Measurements from ENCODE around the gene S100G.

Gene S100G

DNA sequence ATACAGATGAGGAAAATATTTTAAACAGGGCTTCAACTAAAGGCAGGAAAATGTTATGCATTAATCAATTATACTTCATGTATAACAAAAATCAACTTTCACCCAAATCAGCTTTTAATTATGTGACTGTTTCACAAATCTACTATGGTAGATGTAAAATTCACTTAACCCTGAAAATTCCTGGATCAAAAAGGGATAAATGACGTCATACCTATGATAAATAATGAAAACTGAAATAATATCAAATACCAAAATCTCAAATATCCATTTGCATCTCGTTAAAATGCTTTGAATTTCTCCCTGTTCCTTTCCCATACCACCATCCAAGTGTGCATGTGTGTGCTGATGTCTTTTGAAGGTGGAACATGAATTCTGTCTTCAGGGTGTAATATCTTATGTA, 11.5 kb downstream of the S100G start:
- Mint-ChIP-seq H3K4me3 (no peak overlapping the region), H3K4me1 (ENCODE audit: low read depth in 2 of 2) (no peaks in the 10 kb centered on the region), H3K9me3 (no peaks in the 10 kb centered on the region), H3K27me3 (no peaks in the 10 kb centered on the region), H3K27ac (no peak overlapping the region), H3K36me3 (ENCODE audit: insufficient read depth) (no peaks in the 10 kb centered on the region)
- DNase-seq (no peak), ATAC-seq (replicated peaks) (no peak)

- H3K27me3 Mint-ChIP-seq: no peaks in the 10 kb centered on the region
- no peak overlapping the region for H3K27ac Mint-ChIP-seq
- peaks cover 3% of the 10 kb centered on the region for H3K36me3 Mint-ChIP-seq (ENCODE audit: insufficient read depth)
- no peaks in the 10 kb centered on the region for H3K9me3 Mint-ChIP-seq
- no peaks in the 10 kb centered on the region for H3K4me1 Mint-ChIP-seq (ENCODE audit: low read depth in 2 of 2)
- H3K4me3 Mint-ChIP-seq: no peak overlapping the region
- no peak for DNase-seq
- ATAC-seq (replicated peaks): no peak
These were observed 12.4 kb downstream of the S100G start for GRCh38 chrX:16662402-16662801.

GRCh38 chrX:16664074-16664473, 14.1 kb downstream of the S100G start:
- H3K27ac Mint-ChIP-seq: no peak overlapping the region
- H3K9me3 Mint-ChIP-seq: no peaks in the 10 kb centered on the region
- no peak for DNase-seq
- H3K36me3 Mint-ChIP-seq (ENCODE audit: insufficient read depth): peaks cover 7% of the 10 kb centered on the region
- ATAC-seq (replicated peaks): no peak
- no peaks in the 10 kb centered on the region for H3K4me1 Mint-ChIP-seq (ENCODE audit: low read depth in 2 of 2)
- H3K4me3 Mint-ChIP-seq: no peak overlapping the region
- no peaks in the 10 kb centered on the region for H3K27me3 Mint-ChIP-seq

GRCh38 chrX:16664626-16665025, 14.7 kb downstream of the S100G start:
- H3K27me3 Mint-ChIP-seq: no peaks in the 10 kb centered on the region
- ATAC-seq (replicated peaks): no peak
- no peaks in the 10 kb centered on the region for H3K4me1 Mint-ChIP-seq (ENCODE audit: low read depth in 2 of 2)
- no peaks in the 10 kb centered on the region for H3K9me3 Mint-ChIP-seq
- no peak overlapping the region for H3K27ac Mint-ChIP-seq
- peaks cover 7% of the 10 kb centered on the region for H3K36me3 Mint-ChIP-seq (ENCODE audit: insufficient read depth)
- no peak for DNase-seq
- H3K4me3 Mint-ChIP-seq: no peak overlapping the region

DNA sequence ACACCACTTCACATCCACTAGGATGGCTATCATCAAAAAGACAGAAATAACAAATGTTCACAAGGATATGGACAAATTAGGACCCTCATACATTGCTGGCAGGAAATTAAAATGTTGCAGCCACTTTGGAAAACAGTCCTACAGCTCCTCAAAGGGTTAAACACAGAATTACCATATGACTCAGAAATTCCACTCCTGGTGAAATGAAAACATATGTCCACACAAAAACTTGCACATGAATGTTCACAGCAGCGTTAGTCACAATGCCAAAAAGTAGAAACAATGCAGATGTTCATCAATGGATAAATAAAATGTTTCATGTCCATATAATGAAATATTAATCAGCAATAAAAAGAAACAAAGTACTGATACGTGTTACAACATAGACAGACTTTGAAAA, 15.1 kb downstream of the S100G start:
- H3K9me3 Mint-ChIP-seq: no peaks in the 10 kb centered on the region
- H3K27me3 Mint-ChIP-seq: no peaks in the 10 kb centered on the region
- H3K27ac Mint-ChIP-seq: no peak overlapping the region
- no peak overlapping the region for H3K4me3 Mint-ChIP-seq
- no peaks in the 10 kb centered on the region for H3K4me1 Mint-ChIP-seq (ENCODE audit: low read depth in 2 of 2)
- DNase-seq (no peak), ATAC-seq (replicated peaks) (no peak)
- H3K36me3 Mint-ChIP-seq (ENCODE audit: insufficient read depth): peaks cover 7% of the 10 kb centered on the region

GRCh38 chrX:16666541-16666940, 16.6 kb downstream of the S100G start:
- no peak for ATAC-seq (replicated peaks)
- no peaks in the 10 kb centered on the region for H3K9me3 Mint-ChIP-seq
- DNase-seq: no peak
- H3K27me3 Mint-ChIP-seq: no peaks in the 10 kb centered on the region
- H3K4me3 Mint-ChIP-seq: no peak overlapping the region
- H3K4me1 Mint-ChIP-seq (ENCODE audit: low read depth in 2 of 2): no peaks in the 10 kb centered on the region
- peaks cover 7% of the 10 kb centered on the region for H3K36me3 Mint-ChIP-seq (ENCODE audit: insufficient read depth)
- no peak overlapping the region for H3K27ac Mint-ChIP-seq

DNA sequence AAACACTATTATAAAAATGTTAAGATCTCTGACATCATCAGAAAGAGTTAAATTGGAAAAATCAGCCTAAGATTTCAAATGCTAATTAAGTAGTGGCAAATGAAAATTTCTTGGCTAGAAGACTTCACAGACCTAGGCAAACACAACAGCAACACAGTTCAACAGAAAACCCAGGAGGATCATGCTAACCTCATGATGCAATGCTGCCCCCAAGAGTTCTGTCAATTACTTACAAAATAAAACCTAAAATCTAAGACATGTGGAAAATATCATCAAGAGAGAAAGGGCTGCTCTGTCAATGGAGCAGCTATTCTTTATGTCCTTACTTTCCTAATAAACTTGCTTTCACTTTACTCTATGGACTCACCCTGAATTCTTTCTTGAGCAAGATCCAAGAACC, 21.0 kb downstream of the S100G start:
- no peak for ATAC-seq (replicated peaks)
- DNase-seq: no peak
- no peak overlapping the region for H3K4me3 Mint-ChIP-seq
- H3K9me3 Mint-ChIP-seq: no peaks in the 10 kb centered on the region
- H3K36me3 Mint-ChIP-seq (ENCODE audit: insufficient read depth): peaks cover 12% of the 10 kb centered on the region
- no peak overlapping the region for H3K27ac Mint-ChIP-seq
- no peaks in the 10 kb centered on the region for H3K4me1 Mint-ChIP-seq (ENCODE audit: low read depth in 2 of 2)
- H3K27me3 Mint-ChIP-seq: no peaks in the 10 kb centered on the region

DNA sequence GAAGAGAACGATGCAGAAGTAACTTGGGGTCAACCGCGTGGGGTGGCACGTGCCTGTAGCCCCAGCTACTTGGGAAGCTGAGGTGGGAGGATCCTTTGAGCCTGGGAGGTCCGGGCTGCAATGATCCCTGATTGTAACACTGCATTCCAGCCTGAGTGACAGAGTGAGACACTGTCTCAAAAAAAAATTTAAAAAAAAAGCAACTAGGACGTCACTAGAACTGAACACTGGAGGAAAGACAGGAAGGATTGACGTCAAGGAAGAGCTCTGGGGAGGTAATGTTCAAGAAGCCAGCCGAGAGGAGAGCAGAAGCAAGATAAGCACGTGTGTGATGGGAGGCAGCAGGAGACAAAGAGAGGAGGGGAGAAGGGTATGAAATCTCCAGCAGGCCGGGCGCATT, 28.7 kb downstream of the S100G start:
- DNase-seq: no peak
- no peak overlapping the region for H3K4me3 Mint-ChIP-seq
- H3K9me3 Mint-ChIP-seq: no peaks in the 10 kb centered on the region
- no peaks in the 10 kb centered on the region for H3K4me1 Mint-ChIP-seq (ENCODE audit: low read depth in 2 of 2)
- H3K36me3 Mint-ChIP-seq (ENCODE audit: insufficient read depth): peaks cover 9% of the 10 kb centered on the region
- H3K27ac Mint-ChIP-seq: peak overlapping the region in 1 of 2 donors; percentile 54
- no peak for ATAC-seq (replicated peaks)
- H3K27me3 Mint-ChIP-seq: no peaks in the 10 kb centered on the region

DNA sequence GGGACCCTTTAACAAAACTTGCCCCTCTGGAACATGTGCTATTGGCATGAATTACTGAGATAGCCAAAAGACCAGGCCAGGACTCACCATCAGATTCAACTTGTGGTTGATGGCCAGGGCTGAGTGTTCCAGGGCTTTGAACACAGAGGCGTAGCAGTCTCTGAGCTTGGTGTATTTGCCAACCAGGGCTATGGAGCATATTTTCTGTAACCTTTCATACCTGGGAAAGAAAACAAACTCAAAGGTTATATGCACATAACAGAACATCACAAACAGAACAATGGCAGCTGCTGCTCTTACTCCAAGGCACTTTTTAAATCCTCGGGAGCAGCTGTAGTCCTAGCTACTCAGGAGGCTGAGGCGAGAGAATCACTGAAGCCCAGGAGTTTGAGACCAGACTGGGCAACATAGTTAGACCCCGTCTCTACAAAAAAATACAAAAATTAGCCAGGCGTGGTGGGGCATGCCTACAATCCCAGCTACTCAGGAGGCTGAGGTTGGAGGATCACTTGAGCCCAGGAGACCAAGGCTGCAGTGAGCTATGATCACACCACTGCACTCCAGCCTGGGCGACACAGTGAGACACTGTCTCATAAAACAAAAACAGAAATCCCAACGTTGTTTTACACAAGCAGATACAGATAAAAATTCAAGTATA, 33.2 kb downstream of the S100G start:
- no peaks in the 10 kb centered on the region for H3K4me1 Mint-ChIP-seq (ENCODE audit: low read depth in 2 of 2)
- no peaks in the 10 kb centered on the region for H3K27me3 Mint-ChIP-seq
- H3K27ac Mint-ChIP-seq: no peak overlapping the region
- peaks cover 11% of the 10 kb centered on the region for H3K36me3 Mint-ChIP-seq (ENCODE audit: insufficient read depth)
- ATAC-seq (replicated peaks) (no peak), DNase-seq (no peak)
- H3K9me3 Mint-ChIP-seq: no peaks in the 10 kb centered on the region
- H3K4me3 Mint-ChIP-seq: no peak overlapping the region

DNA sequence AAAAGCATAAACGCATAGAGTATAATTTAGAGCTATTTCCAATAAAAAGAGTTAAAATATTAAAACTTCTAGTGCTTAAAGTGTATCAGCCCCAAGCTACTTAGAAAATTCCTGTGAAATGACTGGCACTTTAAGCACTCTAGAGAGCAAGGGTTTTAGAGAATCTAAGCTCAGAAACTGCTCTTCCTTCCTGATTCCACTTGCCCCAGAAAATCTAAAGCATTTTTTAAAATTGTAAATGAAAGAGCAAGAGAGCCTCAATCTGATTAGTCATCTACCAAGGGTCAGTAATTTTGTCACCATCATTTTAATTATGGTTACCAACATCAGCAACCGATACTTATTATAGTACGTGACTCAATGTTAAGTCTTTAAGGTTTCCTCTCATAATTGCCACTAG, 37.6 kb downstream of the S100G start:
- ATAC-seq (replicated peaks) (no peak), DNase-seq (no peak)
- Mint-ChIP-seq H3K36me3 (ENCODE audit: insufficient read depth) (peaks cover 8% of the 10 kb centered on the region), H3K27me3 (no peaks in the 10 kb centered on the region), H3K4me3 (no peak overlapping the region), H3K27ac (no peak overlapping the region), H3K4me1 (ENCODE audit: low read depth in 2 of 2) (no peaks in the 10 kb centered on the region), H3K9me3 (no peaks in the 10 kb centered on the region)

DNA sequence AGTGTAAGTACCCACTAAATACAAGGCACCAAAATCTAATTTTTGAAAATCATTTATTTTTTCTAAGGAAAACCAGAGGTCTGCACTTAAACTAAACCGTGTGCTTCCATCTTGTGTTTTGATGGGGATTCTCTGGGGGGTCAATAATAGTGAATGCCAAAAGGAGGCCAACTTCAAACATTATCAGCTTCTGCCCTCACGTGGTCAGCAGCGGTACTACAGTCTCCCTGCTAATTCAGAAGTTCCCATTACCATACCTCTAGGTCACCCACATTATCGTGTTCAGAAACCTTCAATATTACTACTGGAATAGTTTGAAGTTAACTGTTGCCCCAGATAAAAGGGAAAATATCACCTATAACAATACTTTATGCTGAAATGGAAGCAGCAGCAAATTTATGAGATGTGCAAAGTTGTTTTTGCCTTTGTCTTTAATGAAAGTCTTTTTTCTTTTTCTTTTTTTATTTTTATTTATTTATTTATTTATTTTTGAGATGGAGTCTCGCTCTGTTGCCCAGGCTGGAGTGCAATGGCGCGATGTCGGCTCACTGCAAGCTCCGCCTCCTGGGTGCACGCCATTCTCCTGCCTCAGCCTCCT, 45.2 kb downstream of the S100G start:
- Mint-ChIP-seq H3K27ac (no peak overlapping the region), H3K9me3 (no peaks in the 10 kb centered on the region), H3K36me3 (ENCODE audit: insufficient read depth) (peaks cover 5% of the 10 kb centered on the region), H3K4me3 (no peak overlapping the region), H3K4me1 (ENCODE audit: low read depth in 2 of 2) (no peaks in the 10 kb centered on the region), H3K27me3 (no peaks in the 10 kb centered on the region)
- DNase-seq (peak; percentile 42 to 52 (median 45)), ATAC-seq (replicated peaks) (peak; percentile 64)

- H3K4me3 Mint-ChIP-seq: no peak overlapping the region
- H3K9me3 Mint-ChIP-seq: no peaks in the 10 kb centered on the region
- peaks cover 5% of the 10 kb centered on the region for H3K36me3 Mint-ChIP-seq (ENCODE audit: insufficient read depth)
- H3K27ac Mint-ChIP-seq: no peak overlapping the region
- ATAC-seq (replicated peaks) (no peak), DNase-seq (no peak)
- H3K4me1 Mint-ChIP-seq (ENCODE audit: low read depth in 2 of 2): no peaks in the 10 kb centered on the region
- H3K27me3 Mint-ChIP-seq: no peaks in the 10 kb centered on the region
These were observed 47.0 kb downstream of the S100G start for GRCh38 chrX:16696956-16697355.

DNA sequence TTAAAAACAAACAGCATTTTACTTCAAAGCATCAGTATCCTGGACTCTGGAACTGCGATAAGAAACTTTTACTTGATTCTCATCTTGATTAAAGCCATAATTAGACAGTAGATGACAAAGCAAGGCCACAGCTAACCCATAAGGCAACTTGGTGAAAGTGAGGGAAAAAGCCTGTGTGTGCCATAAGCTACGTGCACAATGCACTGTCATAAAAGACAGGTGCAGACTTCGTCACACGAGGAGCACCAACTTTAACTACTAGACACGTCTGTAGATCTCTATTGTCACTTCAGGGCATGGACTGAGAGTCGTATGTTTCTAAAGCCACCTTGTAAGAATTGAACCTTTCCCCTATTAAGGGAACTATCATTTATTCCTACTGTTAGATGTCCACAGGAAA, 49.4 kb downstream of the S100G start:
- H3K4me1 Mint-ChIP-seq (ENCODE audit: low read depth in 2 of 2): no peaks in the 10 kb centered on the region
- H3K27me3 Mint-ChIP-seq: no peaks in the 10 kb centered on the region
- H3K4me3 Mint-ChIP-seq: no peak overlapping the region
- ATAC-seq (replicated peaks) (no peak), DNase-seq (no peak)
- H3K27ac Mint-ChIP-seq: no peak overlapping the region
- peaks cover 5% of the 10 kb centered on the region for H3K36me3 Mint-ChIP-seq (ENCODE audit: insufficient read depth)
- no peaks in the 10 kb centered on the region for H3K9me3 Mint-ChIP-seq

DNA sequence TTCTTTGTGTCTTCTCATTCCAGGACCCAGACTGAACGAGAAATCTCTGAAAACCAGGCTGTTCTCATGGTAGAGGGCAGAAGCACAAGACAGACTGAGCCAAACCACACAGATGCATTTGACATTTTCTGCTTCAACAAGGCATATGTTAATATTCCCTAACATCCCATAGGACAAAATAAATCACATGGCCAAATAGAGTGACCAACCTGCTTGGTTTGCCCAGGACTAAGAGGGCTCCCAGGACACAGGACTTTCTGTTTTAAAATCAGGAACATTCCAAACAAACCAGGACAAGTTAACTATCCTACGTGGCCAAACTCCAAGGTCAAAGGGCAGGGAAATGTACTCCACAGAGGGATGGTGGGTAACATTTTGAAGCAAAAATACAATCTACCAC, 50.8 kb downstream of the S100G start:
- H3K4me1 Mint-ChIP-seq (ENCODE audit: low read depth in 2 of 2): no peaks in the 10 kb centered on the region
- ATAC-seq (replicated peaks) (no peak), DNase-seq (no peak)
- H3K9me3 Mint-ChIP-seq: no peaks in the 10 kb centered on the region
- no peaks in the 10 kb centered on the region for H3K27me3 Mint-ChIP-seq
- peaks cover 5% of the 10 kb centered on the region for H3K36me3 Mint-ChIP-seq (ENCODE audit: insufficient read depth)
- no peak overlapping the region for H3K4me3 Mint-ChIP-seq
- no peak overlapping the region for H3K27ac Mint-ChIP-seq
